ENCODE results near the gene WDR70. TPM values are rescaled to one million over a fixed set of nuclear protein-coding genes. Genes with fewer than 3 reads are reported as not detected.
"Not testable (repeated sequence)": the region's sequence is repeated elsewhere in the genome, so short reads cannot be mapped to it uniquely, and the experiment has no call there.

Gene WDR70
- total RNA-seq, 1 experiment from 2014 or later, result 40.2 TPM

DNA sequence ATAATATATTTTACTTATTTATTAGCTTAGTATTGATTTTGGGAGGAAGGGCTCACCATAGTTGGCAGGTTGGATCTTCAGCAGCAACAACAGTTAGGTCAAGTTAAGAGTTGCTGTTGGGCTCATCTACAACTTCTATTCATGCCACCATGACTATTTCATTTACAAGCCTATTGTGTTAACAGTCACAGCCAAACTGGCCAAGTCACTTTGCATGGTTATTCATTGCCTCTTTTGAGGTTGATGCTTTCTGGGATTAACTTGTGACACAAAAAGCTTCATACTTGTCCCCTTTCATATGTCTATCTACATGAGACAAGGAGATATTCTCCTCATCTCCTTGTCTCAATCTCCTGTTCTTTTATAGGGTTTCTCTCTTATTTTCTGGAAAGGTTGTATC lies 98.3 kb downstream of the WDR70 start:
- POLR2A ChIA-PET, result no interaction called here
- H3K4me3 Mint-ChIP-seq (ENCODE audit: unreplicated experiment), result no peak overlapping the region
- no peak overlapping the region for H3K27ac Mint-ChIP-seq (ENCODE audit: unreplicated experiment)
- TF ChIP-seq, protein P1, sequence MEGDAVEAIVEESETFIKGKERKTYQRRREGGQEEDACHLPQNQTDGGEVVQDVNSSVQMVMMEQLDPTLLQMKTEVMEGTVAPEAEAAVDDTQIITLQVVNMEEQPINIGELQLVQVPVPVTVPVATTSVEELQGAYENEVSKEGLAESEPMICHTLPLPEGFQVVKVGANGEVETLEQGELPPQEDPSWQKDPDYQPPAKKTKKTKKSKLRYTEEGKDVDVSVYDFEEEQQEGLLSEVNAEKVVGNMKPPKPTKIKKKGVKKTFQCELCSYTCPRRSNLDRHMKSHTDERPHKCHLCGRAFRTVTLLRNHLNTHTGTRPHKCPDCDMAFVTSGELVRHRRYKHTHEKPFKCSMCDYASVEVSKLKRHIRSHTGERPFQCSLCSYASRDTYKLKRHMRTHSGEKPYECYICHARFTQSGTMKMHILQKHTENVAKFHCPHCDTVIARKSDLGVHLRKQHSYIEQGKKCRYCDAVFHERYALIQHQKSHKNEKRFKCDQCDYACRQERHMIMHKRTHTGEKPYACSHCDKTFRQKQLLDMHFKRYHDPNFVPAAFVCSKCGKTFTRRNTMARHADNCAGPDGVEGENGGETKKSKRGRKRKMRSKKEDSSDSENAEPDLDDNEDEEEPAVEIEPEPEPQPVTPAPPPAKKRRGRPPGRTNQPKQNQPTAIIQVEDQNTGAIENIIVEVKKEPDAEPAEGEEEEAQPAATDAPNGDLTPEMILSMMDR (IDR thresholded peaks at IDR 0.05; ENCODE audit: insufficient read depth in 1 of 2, low read depth in 1 of 2, low read length in 1 of 2, severe bottlenecking in 1 of 2, unreplicated experiment in 1 of 2), result no peak
- no TSS peak for BruUV-seq (replicated peaks)
- CTCF ChIA-PET, result no interaction called here
- H3K9me3 Mint-ChIP-seq (ENCODE audit: unreplicated experiment), result peaks cover 23% of the 10 kb centered on the region
- Histone ChIP-seq H3K9me3 (0 out of 2 replicates have a peak, but pooled peaks cover 3% of the 10 kb centered on the region), H3K4me3 (ENCODE audit: low read depth, low read length) (no peak overlapping the region), H3K4me1 (no peaks in the 10 kb centered on the region), H3K36me3 (ENCODE audit: control insufficient read depth, insufficient read depth, low read length) (peaks cover 1% of the 10 kb centered on the region), H3K27me3 (replicated peaks; ENCODE audit: control insufficient read depth, insufficient read depth, low read length) (no peaks in the 10 kb centered on the region)
- H3K27me3 Mint-ChIP-seq (ENCODE audit: insufficient read depth, unreplicated experiment), result no peaks in the 10 kb centered on the region
- intact Hi-C loops (cut with micrococcal nuclease; ENCODE audit: unreplicated experiment), result no loop called here
- no peaks in the 10 kb centered on the region for H3K4me1 Mint-ChIP-seq (ENCODE audit: low read depth, unreplicated experiment)
- no peak for DNase-seq
- peaks cover 36% of the 10 kb centered on the region for H3K36me3 Mint-ChIP-seq (ENCODE audit: insufficient read depth, unreplicated experiment)

DNA sequence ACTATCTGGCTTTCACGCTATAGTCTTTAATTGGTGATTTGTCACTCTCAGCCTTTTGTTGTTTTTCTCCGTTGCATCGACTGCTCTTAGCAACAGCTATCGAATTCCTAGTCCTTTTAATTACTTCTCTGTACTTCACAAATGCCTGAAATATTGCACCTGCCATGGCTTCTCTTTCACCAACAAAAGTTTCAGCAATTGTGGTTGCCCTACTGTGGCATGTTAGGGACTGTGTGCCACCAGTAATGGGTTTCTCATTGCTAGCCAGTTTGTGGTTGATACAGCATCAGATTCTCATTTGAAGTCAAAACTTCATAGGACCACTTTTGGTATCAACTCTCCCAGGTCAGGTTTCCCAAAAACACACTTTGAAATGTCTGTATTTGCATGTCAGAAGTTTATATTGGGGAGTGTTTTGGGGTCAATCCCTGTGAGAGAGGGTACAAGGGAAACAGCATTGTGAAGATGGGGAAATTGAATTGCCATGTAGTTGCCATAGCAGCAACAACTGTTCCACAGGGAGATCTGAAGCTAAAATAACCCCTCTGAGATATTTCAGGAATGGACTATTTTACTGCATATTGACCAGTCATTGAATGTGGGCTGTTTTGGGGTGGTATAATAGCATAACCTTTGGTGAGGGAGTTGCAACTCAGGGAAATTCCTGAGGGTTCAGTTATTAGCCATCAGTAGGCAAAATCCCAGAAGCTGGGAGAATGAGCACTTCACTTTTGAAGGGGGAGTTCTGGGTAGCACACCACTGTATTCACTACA lies 99.2 kb downstream of the WDR70 start:
- H3K9me3 ChIP-seq, result 0 out of 2 replicates have a peak, but pooled peaks cover 3% of the 10 kb centered on the region
- Mint-ChIP-seq H3K27me3 (ENCODE audit: insufficient read depth, unreplicated experiment) (no peaks in the 10 kb centered on the region), H3K27ac (ENCODE audit: unreplicated experiment) (no peak overlapping the region), H3K4me1 (ENCODE audit: low read depth, unreplicated experiment) (no peaks in the 10 kb centered on the region), H3K9me3 (ENCODE audit: unreplicated experiment) (peaks cover 23% of the 10 kb centered on the region), H3K36me3 (ENCODE audit: insufficient read depth, unreplicated experiment) (peaks cover 39% of the 10 kb centered on the region), H3K4me3 (ENCODE audit: unreplicated experiment) (no peak overlapping the region)
- POLR2A ChIA-PET, result interaction anchor here (0.7 kb wide), 1 partner anchor 30 kb away, joined by 8 read pairs; no protein-coding TSS in a partner anchor
- peaks cover 1% of the 10 kb centered on the region for H3K36me3 ChIP-seq (ENCODE audit: control insufficient read depth, insufficient read depth, low read length)
- intact Hi-C loops (cut with micrococcal nuclease; ENCODE audit: unreplicated experiment), result no loop called here
- no peaks in the 10 kb centered on the region for H3K27me3 ChIP-seq (replicated peaks; ENCODE audit: control insufficient read depth, insufficient read depth, low read length)
- CTCF ChIA-PET, result no interaction called here
- no TSS peak for BruUV-seq (replicated peaks)
- DNase-seq, result no peak
- H3K4me1 ChIP-seq, result no peaks in the 10 kb centered on the region
- no peak overlapping the region for H3K4me3 ChIP-seq (ENCODE audit: low read depth, low read length)
- TF ChIP-seq, protein P1 (IDR thresholded peaks at IDR 0.05; ENCODE audit: insufficient read depth in 1 of 2, low read depth in 1 of 2, low read length in 1 of 2, severe bottlenecking in 1 of 2, unreplicated experiment in 1 of 2), result no peak

DNA sequence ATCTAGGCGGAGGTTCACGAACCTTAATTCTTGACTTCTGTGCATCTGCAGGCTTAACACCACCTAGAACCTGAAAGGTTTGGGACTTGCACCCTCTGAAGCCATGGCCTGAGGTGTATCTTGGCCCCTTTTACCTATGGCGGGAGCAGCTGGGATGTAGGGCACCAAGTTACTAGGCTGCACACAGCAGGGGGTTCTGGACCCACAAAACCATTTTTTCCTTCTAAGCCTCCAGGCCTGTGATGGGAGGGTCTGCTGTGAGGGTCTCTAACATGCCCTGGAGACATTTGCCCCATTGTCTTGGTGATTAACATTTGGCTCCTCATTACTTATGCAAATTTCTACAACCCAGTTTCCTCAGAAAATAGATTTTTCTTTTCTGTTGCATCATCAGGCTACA lies 102.3 kb downstream of the WDR70 start:
- H3K27ac Mint-ChIP-seq (ENCODE audit: unreplicated experiment); intact Hi-C loops (cut with micrococcal nuclease; ENCODE audit: unreplicated experiment): not testable (repeated sequence)
- H3K36me3 Mint-ChIP-seq (ENCODE audit: insufficient read depth, unreplicated experiment), result peaks cover 39% of the 10 kb centered on the region

More for the DNA sequence above, 102.3 kb downstream of the WDR70 start:
- H3K36me3 ChIP-seq (ENCODE audit: control insufficient read depth, insufficient read depth, low read length); H3K9me3 ChIP-seq; DNase-seq; H3K27me3 Mint-ChIP-seq (ENCODE audit: insufficient read depth, unreplicated experiment); H3K4me3 Mint-ChIP-seq (ENCODE audit: unreplicated experiment); H3K4me1 ChIP-seq; POLR2A ChIA-PET; BruUV-seq (replicated peaks); H3K4me3 ChIP-seq (ENCODE audit: low read depth, low read length); H3K4me1 Mint-ChIP-seq (ENCODE audit: low read depth, unreplicated experiment); CTCF ChIA-PET; H3K27me3 ChIP-seq (replicated peaks; ENCODE audit: control insufficient read depth, insufficient read depth, low read length): not testable (repeated sequence)
- H3K9me3 Mint-ChIP-seq (ENCODE audit: unreplicated experiment), result peaks cover 23% of the 10 kb centered on the region
